IPS-15b (cell line): ENCODE measurements around the gene CDKN2B.
"Not testable (repeated sequence)": the region's sequence is repeated elsewhere in the genome, so short reads cannot be mapped to it uniquely, and the experiment has no call there.

Experiments used
- H3K27me3 ChIP-seq: one replicate; pipeline ENCODE4 v1.6.1; 2013; ENCODE audit warnings: low read length; ENCODE audit not compliant: control insufficient read depth, insufficient read depth
- H3K36me3 ChIP-seq: one replicate; pipeline ENCODE4 v1.6.1; 2013; ENCODE audit warnings: low read length; ENCODE audit not compliant: control insufficient read depth, insufficient read depth
- H3K4me1 ChIP-seq: one replicate; pipeline ENCODE4 v1.6.1; 2013; ENCODE audit warnings: mild to moderate bottlenecking, low read length; ENCODE audit not compliant: control insufficient read depth, insufficient read depth
- H3K4me3 ChIP-seq: one replicate; pipeline ENCODE4 v1.5.1; 2013; ENCODE audit warnings: low read depth, low read length
- H3K9ac ChIP-seq: one replicate; pipeline ENCODE4 v1.6.1; 2013; ENCODE audit warnings: low read depth, mild to moderate bottlenecking, low read length
- H3K9me3 ChIP-seq: one replicate; pipeline ENCODE4 v1.6.1; 2013; ENCODE audit warnings: mild to moderate bottlenecking, low read length; ENCODE audit not compliant: control insufficient read depth, insufficient read depth

CDKN2B gene

DNA sequence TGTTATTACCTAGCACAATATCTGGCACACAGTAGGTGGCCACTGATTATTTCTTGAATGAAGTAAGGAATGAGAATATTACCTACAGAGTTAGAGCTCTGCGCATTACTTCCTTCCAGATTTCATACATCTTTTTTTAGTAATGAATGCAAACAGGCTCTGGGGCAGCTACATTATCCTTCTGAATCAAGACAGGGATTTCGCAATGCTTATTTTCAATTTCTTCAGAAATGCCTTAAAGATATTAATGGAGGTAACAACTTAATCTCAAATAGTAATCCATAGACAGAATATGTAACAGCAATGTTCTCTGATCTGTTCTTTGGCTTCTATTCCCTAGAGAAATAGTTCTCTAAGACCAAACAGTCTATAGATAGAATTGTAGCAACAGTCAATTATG, 47.5 kb downstream of the CDKN2B start:
- H3K4me3 ChIP-seq = no peak overlapping the region
- H3K4me1 ChIP-seq = peaks cover 3% of the 10 kb centered on the region
- H3K36me3 ChIP-seq = no peaks in the 10 kb centered on the region
- H3K27me3 ChIP-seq = peaks cover 63% of the 10 kb centered on the region
- H3K9me3 ChIP-seq = no peaks in the 10 kb centered on the region
- H3K9ac ChIP-seq = no peak overlapping the region

DNA sequence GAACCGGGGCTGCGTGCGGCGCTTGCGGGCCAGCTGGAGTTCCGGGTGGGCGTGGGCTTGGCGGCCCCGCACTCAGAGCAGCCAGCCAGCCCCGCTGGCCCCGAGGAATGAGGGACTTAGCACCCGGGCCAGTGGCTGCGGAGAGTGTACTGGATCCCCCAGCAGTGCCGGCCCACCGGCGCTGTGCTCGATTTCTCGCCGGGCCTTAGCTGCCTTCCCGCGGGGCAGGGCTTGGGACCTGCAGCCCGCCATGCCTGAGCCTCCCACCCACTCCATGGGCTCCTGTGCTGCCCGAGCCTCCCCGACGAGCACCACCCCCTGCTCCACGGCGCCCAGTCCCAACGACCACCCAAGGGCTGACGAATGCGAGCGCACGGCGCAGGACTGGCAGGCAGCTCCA, 49.8 kb downstream of the CDKN2B start:
- H3K4me1 ChIP-seq, H3K9ac ChIP-seq, H3K9me3 ChIP-seq, H3K4me3 ChIP-seq, H3K36me3 ChIP-seq: not testable (repeated sequence)
- H3K27me3 ChIP-seq = peaks cover 40% of the 10 kb centered on the region

DNA sequence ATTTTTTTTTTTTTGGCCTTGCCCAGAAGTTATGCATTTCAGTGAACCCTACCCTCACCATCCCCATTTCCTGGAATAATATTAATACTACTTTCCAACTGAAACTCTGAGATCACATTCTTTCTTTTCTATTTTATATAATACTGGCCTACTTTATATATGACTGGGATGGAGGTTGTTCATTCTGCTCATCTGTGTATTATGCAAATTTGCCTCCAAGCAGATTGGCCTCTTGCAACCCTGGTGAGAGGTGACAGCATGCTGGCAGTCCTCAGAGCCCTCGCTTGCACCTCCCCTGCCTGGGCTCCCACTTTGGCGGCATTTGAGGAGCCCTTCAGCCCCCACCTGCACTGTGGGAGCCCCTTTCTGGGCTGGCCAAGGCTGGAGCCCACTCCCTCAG, 50.3 kb downstream of the CDKN2B start:
- H3K27me3 ChIP-seq = peaks cover 36% of the 10 kb centered on the region
- no peaks in the 10 kb centered on the region for H3K9me3 ChIP-seq
- H3K4me3 ChIP-seq = no peak overlapping the region
- no peaks in the 10 kb centered on the region for H3K36me3 ChIP-seq
- no peaks in the 10 kb centered on the region for H3K4me1 ChIP-seq
- H3K9ac ChIP-seq = no peak overlapping the region
